Transverse colon (tissue), 4 donors: ENCODE data around the gene ATP8B2. TPM values are rescaled to one million over a fixed set of nuclear protein-coding genes. Genes with fewer than 3 reads are reported as not detected.
A peak's percentile ranks its signal among the peaks of the same experiment; 100 is the strongest.

Source experiments
- DNase-seq: peaks from one replicate; pipeline ENCODE4 v3.0.0-alpha.2; 2019
- H3K27ac ChIP-seq, 4 donors: fragments of 200-600 bp; sonication (generic); 2 replicates each; pipeline ENCODE4 v1.5.1; 2016 to 2018; ENCODE audit warnings: inconsistent platforms in 4 of 4
- H3K27me3 ChIP-seq: fragments of 200-600 bp; sonication (generic); 2 replicates; pipeline ENCODE4 v1.5.1; 2017; ENCODE audit warnings: inconsistent platforms
- H3K36me3 ChIP-seq, 4 donors: fragments of 200-600 bp; sonication (generic); 2 replicates each; pipeline ENCODE4 v1.5.1; 2017 to 2019; ENCODE audit warnings: inconsistent platforms in 4 of 4
- H3K4me1 ChIP-seq, 4 donors: fragments of 200-600 bp; sonication (generic); 2 replicates each; pipeline ENCODE4 v1.5.1; 2017 to 2020; ENCODE audit warnings: inconsistent platforms in 4 of 4
- H3K4me3 ChIP-seq, 4 donors: fragments of 200-600 bp; sonication (generic); 1 replicate in 1 of 4; 2 replicates in 3 of 4; pipeline versions ENCODE4 v1.5.1 to v1.6.1; 2017 to 2019; ENCODE audit warnings: inconsistent platforms in 4 of 4
- H3K9me3 ChIP-seq, 2 donors: fragments of 200-600 bp; sonication (generic); 2 replicates each; pipeline ENCODE4 v1.5.1; 2017 to 2019; ENCODE audit warnings: inconsistent platforms in 2 of 2
- CTCF ChIP-seq, 5 experiments: fragments of 200-600 bp in 3 of 5; fragments of 450-650 bp in 2 of 5; sonication (generic) in 3 of 5; IDR thresholded peaks; 1 replicate in 2 of 5; 2 replicates in 3 of 5; pipeline ENCODE4 v1.5.1; 2016 to 2017; ENCODE audit warnings: antibody characterized with exemption in 5 of 5, inconsistent platforms in 3 of 5, mild to moderate bottlenecking in 2 of 5, moderate library complexity in 1 of 5
- EP300 ChIP-seq: sonication (generic); formaldehyde crosslinking; IDR thresholded peaks from one replicate; pipeline ENCODE4 v1.6.1; 2017; ENCODE audit warnings: antibody characterized with exemption, low read depth
- POLR2A ChIP-seq: fragments of 450-650 bp; IDR thresholded peaks from one replicate; pipeline ENCODE4 v1.6.1; 2016; ENCODE audit warnings: antibody characterized with exemption, mild to moderate bottlenecking, moderate library complexity
- POLR2AphosphoS5 ChIP-seq, 3 donors: sonication (generic); formaldehyde crosslinking; IDR thresholded peaks; one replicate each; pipeline ENCODE4 v1.6.1; 2016; ENCODE audit warnings: antibody characterized with exemption in 3 of 3
- WGBS, 2 donors: methylation state at CpG; one replicate each; pipeline ENCODE4 v1.1.5; 2018; ENCODE audit warnings: low coverage in 1 of 2; 5-methylcytosine and 5-hydroxymethylcytosine counted together
- in situ Hi-C, 4 donors: fragments of 200-750 bp; cut with MboI; loops; one replicate each; pipeline versions ENCODE4 v1.15.0 to v1.15.1; 2017; ENCODE audit warnings: low sequenced_read_pairs in 3 of 4, low pct_ligation_motif_present in 1 of 4, low pct_unique_long_range_greater_than_20kb in 1 of 4
- intact Hi-C: fragments of 100-400 bp; cut with DNase I; formaldehyde crosslinking; loops from one replicate; pipeline ENCODE4 v1.15.1; 2023; ENCODE audit warnings: low total_unique reads
- total RNA-seq, 4 donors: library from RNA; depleted of rRNA; stranded (reverse); fragments of >200 nt; gene quantifications; one replicate each; pipeline ENCODE4 v1.1.0, GENCODE V29; 2016

Gene ATP8B2
- total RNA-seq, 4 donors from 2014 or later = 6.0 to 78.6 (median 24.9) TPM

DNA sequence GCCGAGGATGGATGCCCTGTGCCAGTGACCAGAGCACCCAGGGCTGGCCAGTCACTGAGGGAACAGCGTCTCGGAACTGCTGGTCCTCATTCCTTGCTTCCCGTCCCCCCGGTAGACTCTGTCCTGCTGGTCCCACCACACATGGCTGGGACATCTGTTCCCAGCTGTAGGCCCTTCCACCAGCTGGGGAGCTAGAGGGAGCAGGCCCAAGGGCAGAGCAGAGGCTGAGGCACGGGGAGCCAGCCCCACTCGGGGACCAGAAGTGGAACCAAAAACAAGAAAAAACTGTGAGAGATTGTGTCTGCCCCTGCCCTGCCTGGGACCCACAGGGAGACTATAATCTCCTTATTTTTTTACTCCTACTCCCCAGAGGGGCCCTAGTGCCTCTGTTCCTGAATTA, 23.8 kb downstream of the ATP8B2 start:
- intact Hi-C loops (no loop called here), in situ Hi-C loops (no loop called here)
- H3K27ac ChIP-seq = no peak overlapping the region
- 77% methylated on average over 7 of the region's 7 CpGs; no CpG with 5 or more reads in 1 of the 2 donors for WGBS, 2 donors
- DNase-seq = no peak
- H3K27me3 ChIP-seq = no peaks in the 10 kb centered on the region
- no peaks in the 10 kb centered on the region for H3K9me3 ChIP-seq
- no peak overlapping the region for H3K4me3 ChIP-seq
- H3K4me1 ChIP-seq = peaks cover 11 to 33% (median 27%) of the 10 kb centered on the region in 4 donors
- TF ChIP-seq CTCF (IDR thresholded peaks at IDR 0.05) = no peak
- TF ChIP-seq POLR2A = no peak
- no peak for TF ChIP-seq POLR2AphosphoS5 (IDR thresholded peaks at IDR 0.05)
- no peak for TF ChIP-seq EP300
- no peaks in the 10 kb centered on the region for H3K36me3 ChIP-seq

GRCh38 chr1:154350383-154350782, 25.1 kb downstream of the ATP8B2 start:
- H3K27me3 ChIP-seq = no peaks in the 10 kb centered on the region
- DNase-seq = peak; percentile 50
- H3K9me3 ChIP-seq = no peaks in the 10 kb centered on the region
- H3K4me1 ChIP-seq = peaks cover 11 to 35% (median 27%) of the 10 kb centered on the region in 4 donors
- 73% methylated on average over 4 of the region's 4 CpGs; no CpG with 5 or more reads in 1 of the 2 donors for WGBS, 2 donors
- in situ Hi-C loops (no loop called here), intact Hi-C loops (no loop called here)
- no peak overlapping the region for H3K4me3 ChIP-seq
- no peak overlapping the region for H3K27ac ChIP-seq
- TF ChIP-seq POLR2A (no peak), POLR2AphosphoS5 (IDR thresholded peaks at IDR 0.05) (no peak), EP300 (no peak), CTCF (IDR thresholded peaks at IDR 0.05) (no peak)
- no peaks in the 10 kb centered on the region for H3K36me3 ChIP-seq

DNA sequence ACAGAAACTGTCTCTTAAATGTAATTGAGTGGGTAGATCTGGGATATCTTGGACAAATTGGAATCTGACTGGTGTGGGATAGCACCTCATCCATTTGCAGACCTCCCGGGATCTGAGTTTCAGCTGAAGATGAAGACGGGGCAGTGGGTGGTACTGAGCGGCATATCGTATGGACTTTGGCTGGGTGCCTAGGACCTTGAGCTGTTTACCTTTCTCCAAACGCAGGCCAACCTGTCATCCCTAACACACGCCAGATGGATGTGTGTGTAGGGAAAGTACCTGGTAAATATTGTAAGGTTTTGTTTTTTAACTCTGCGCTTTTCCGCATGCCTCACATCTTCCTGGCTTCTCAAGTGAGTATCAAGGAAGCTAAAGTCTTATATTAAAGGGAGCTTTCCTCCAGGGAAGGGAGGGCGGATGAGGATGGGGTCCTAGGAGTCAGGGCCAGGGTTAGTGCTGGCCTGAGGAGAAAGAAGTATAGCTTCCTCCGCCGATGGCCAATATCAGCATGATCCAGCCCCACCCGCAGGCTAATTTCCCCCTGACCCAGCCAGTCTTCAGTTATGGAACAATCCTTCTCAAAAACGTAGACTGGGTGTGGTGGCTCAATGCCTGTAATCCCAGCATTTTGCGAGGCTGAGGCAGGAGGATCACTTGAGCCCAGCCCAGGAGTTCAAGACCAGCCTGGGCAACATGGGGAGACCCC, 26.2 kb downstream of the ATP8B2 start:
- in situ Hi-C loops = no loop called here
- H3K36me3 ChIP-seq = no peaks in the 10 kb centered on the region
- DNase-seq = peak; percentile 45
- TF ChIP-seq POLR2A = no peak
- no peak for TF ChIP-seq EP300
- peak in 2 of 3 donors; percentile 19 to 52 for TF ChIP-seq POLR2AphosphoS5 (IDR thresholded peaks at IDR 0.05)
- TF ChIP-seq CTCF (IDR thresholded peaks at IDR 0.05) = no peak
- WGBS, 2 donors = 37 to 52% methylated on average over 6 to 14 of the region's 14 CpGs
- peak overlapping the region; percentile 70 to 85 (median 78) for H3K27ac ChIP-seq
- H3K4me3 ChIP-seq = no peak overlapping the region
- H3K4me1 ChIP-seq = peaks cover 11 to 35% (median 27%) of the 10 kb centered on the region in 4 donors
- H3K9me3 ChIP-seq = no peaks in the 10 kb centered on the region
- intact Hi-C loops = no loop called here
- no peaks in the 10 kb centered on the region for H3K27me3 ChIP-seq

- whole genome bisulfite sequencing, 2 donors = 24% methylated on average over 8 of the region's 9 CpGs; no CpG with 5 or more reads in 1 of the 2 donors
- H3K4me3 ChIP-seq = peak overlapping the region in 3 of 4 donors; percentile 24 to 51 (median 37)
- intact Hi-C loops = no loop called here
- no peak for TF ChIP-seq CTCF (IDR thresholded peaks at IDR 0.05)
- TF ChIP-seq EP300 = no peak
- TF ChIP-seq POLR2A = no peak
- TF ChIP-seq POLR2AphosphoS5 (IDR thresholded peaks at IDR 0.05) = no peak
- in situ Hi-C loops = no loop called here
- no peaks in the 10 kb centered on the region for H3K9me3 ChIP-seq
- DNase-seq = no peak
- peak overlapping the region; percentile 70 to 85 (median 78) for H3K27ac ChIP-seq
- H3K4me1 ChIP-seq = peaks cover 11 to 31% (median 27%) of the 10 kb centered on the region in 4 donors
- no peaks in the 10 kb centered on the region for H3K27me3 ChIP-seq
- H3K36me3 ChIP-seq = no peaks in the 10 kb centered on the region
Measured at GRCh38 chr1:154352245-154352580, 26.9 kb downstream of the ATP8B2 start.
